ENCODE results near the gene ANKRD23.
"Not testable (repeated sequence)": the region's sequence is repeated elsewhere in the genome, so short reads cannot be mapped to it uniquely, and the experiment has no call there.

The ANKRD23 gene

GRCh38 chr2:96799623-96799935 lies 44.2 kb downstream of the ANKRD23 start:
- no peak for TF ChIP-seq CTCF (IDR thresholded peaks at IDR 0.05; ENCODE audit: insufficient read depth, low read length, missing control alignments)
- ChIA-PET CTCF (interaction anchor here (1.0 to 3.0 kb wide), 11 partner anchors 8 to 245 kb away, joined by 3 to 20 read pairs (median 6); no protein-coding TSS in a partner anchor), POLR2A (no interaction called here)
- DNase-seq (ENCODE audit: low read depth, low spot score): no peak
- H3K4me3 ChIP-seq (ENCODE audit: low read depth, low read length): no peak overlapping the region

- no peak for DNase-seq (ENCODE audit: low read depth, low spot score)
- H3K4me3 ChIP-seq (ENCODE audit: low read depth, low read length): no peak overlapping the region
- ChIA-PET POLR2A (interaction anchor here (0.6 kb wide), 1 partner anchor 139 kb away, joined by 4 read pairs; no protein-coding TSS in a partner anchor), CTCF (interaction anchor here (1.0 to 3.0 kb wide), 10 partner anchors 7 to 241 kb away, joined by 3 to 20 read pairs (median 6); partner anchors contain the start of gene CNNM3)
- no peak for TF ChIP-seq CTCF (IDR thresholded peaks at IDR 0.05; ENCODE audit: insufficient read depth, low read length, missing control alignments)
These were observed 44.8 kb downstream of the ANKRD23 start for GRCh38 chr2:96798733-96799622.

GRCh38 chr2:96797066-96797625 lies 46.7 kb downstream of the ANKRD23 start:
- no peak for TF ChIP-seq CTCF (IDR thresholded peaks at IDR 0.05; ENCODE audit: insufficient read depth, low read length, missing control alignments)

GRCh38 chr2:96796497-96796896 lies 47.3 kb downstream of the ANKRD23 start:
- POLR2A ChIA-PET; DNase-seq (ENCODE audit: low read depth, low spot score); H3K4me3 ChIP-seq (ENCODE audit: low read depth, low read length): not testable (repeated sequence)
- CTCF ChIA-PET: interaction anchor here (1.4 kb wide), 1 partner anchor 12 kb away, joined by 4 read pairs; no protein-coding TSS in a partner anchor

More at GRCh38 chr2:96797066-96797625, 46.7 kb downstream of the ANKRD23 start:
- H3K4me3 ChIP-seq (ENCODE audit: low read depth, low read length): no peak overlapping the region
- CTCF ChIA-PET: interaction anchor here (1.4 to 1.5 kb wide), 2 partner anchors 11 to 13 kb away, joined by 3 to 4 read pairs; no protein-coding TSS in a partner anchor
- POLR2A ChIA-PET: no interaction called here
- no peak for DNase-seq (ENCODE audit: low read depth, low spot score)

- ChIA-PET CTCF (no interaction called here), POLR2A (no interaction called here)
- no peak for DNase-seq (ENCODE audit: low read depth, low spot score)
- TF ChIP-seq CTCF (IDR thresholded peaks at IDR 0.05; ENCODE audit: insufficient read depth, low read length, missing control alignments): no peak
- no peak overlapping the region for H3K4me3 ChIP-seq (ENCODE audit: low read depth, low read length)
These were observed 48.7 kb downstream of the ANKRD23 start for GRCh38 chr2:96795076-96795475.

GRCh38 chr2:96792772-96793749 lies 50.8 kb downstream of the ANKRD23 start:
- CTCF ChIA-PET: interaction anchor here (0.6 kb wide), 1 partner anchor 57 kb away, joined by 3 read pairs; no protein-coding TSS in a partner anchor
- DNase-seq (ENCODE audit: low read depth, low spot score): no peak
- TF ChIP-seq CTCF (IDR thresholded peaks at IDR 0.05; ENCODE audit: insufficient read depth, low read length, missing control alignments): no peak
- H3K4me3 ChIP-seq (ENCODE audit: low read depth, low read length): no peak overlapping the region
- POLR2A ChIA-PET: interaction anchor here (1.1 kb wide), 1 partner anchor 32 kb away, joined by 4 read pairs; no protein-coding TSS in a partner anchor
